ENCODE data around the gene SERPINB12.

SERPINB12 gene

GRCh38 chr18:63604791-63605567 lies 62.8 kb downstream of the SERPINB12 start:
- no peak for DNase-seq

GRCh38 chr18:63606526-63606925 lies 64.4 kb downstream of the SERPINB12 start:
- DNase-seq = no peak

- DNase-seq = no peak
Measured at GRCh38 chr18:63613420-63613819, 71.3 kb downstream of the SERPINB12 start.

- no peak for DNase-seq
Measured at GRCh38 chr18:63617049-63617914, 75.1 kb downstream of the SERPINB12 start.

- DNase-seq = no peak
Measured at GRCh38 chr18:63617915-63618234, 75.7 kb downstream of the SERPINB12 start.

Data from activated CD4-positive, alpha-beta T cell treated with anti-CD3 and anti-CD28 coated beads, Interleukin-2, amount 50 U/mL, for 1 hour (primary cell).